Measurements from ENCODE around the gene ADGRV1.
"Not testable (repeated sequence)": the region's sequence is repeated elsewhere in the genome, so short reads cannot be mapped to it uniquely, and the experiment has no call there.

The ADGRV1 gene

GRCh38 chr5:90615355-90615754, 56.8 kb downstream of the ADGRV1 start:
- Histone ChIP-seq H3K9ac (ENCODE audit: low read depth in 1 of 2, low read length in 2 of 2) (no peak overlapping the region), H3K27ac (ENCODE audit: low read depth in 2 of 2, low read length in 2 of 2) (no peak overlapping the region), H3K9me3 (ENCODE audit: control insufficient read depth in 2 of 2, low read length in 2 of 2) (no peaks in the 10 kb centered on the region), H3K36me3 (ENCODE audit: control insufficient read depth in 2 of 2, insufficient read depth in 2 of 2, low read length in 2 of 2) (no peaks in the 10 kb centered on the region), H3K27me3 (ENCODE audit: control insufficient read depth in 2 of 2, insufficient read depth in 2 of 2, low read length in 2 of 2) (no peaks in the 10 kb centered on the region), H3K4me3 (ENCODE audit: low read length in 2 of 2) (no peak overlapping the region), H3K4me1 (ENCODE audit: control insufficient read depth in 2 of 2, insufficient read depth in 2 of 2, low read length in 2 of 2) (no peaks in the 10 kb centered on the region)

DNA sequence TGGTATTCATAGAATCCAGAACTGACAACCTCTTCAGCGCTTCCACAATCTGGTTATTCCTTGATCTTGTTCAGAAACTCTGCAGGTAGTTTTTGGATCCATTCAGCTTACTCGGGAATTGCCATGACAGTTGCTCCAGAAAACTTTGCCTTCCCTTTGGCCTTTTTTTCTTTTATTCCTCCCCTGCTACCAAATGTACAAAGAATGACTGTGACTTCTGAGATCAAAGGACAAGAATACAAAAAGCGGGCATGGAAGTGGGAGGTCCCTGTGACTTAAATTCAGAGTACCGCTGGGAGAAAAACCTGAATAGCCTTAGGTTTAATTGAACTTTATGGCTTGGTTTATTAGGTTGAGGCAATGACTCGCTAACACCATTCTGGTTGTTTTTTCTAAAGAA, 59.5 kb downstream of the ADGRV1 start:
- no peaks in the 10 kb centered on the region for H3K9me3 ChIP-seq (ENCODE audit: control insufficient read depth in 2 of 2, low read length in 2 of 2)
- no peak overlapping the region for H3K9ac ChIP-seq (ENCODE audit: low read depth in 1 of 2, low read length in 2 of 2)
- no peaks in the 10 kb centered on the region for H3K27me3 ChIP-seq (ENCODE audit: control insufficient read depth in 2 of 2, insufficient read depth in 2 of 2, low read length in 2 of 2)
- H3K4me1 ChIP-seq (ENCODE audit: control insufficient read depth in 2 of 2, insufficient read depth in 2 of 2, low read length in 2 of 2), result no peaks in the 10 kb centered on the region
- no peaks in the 10 kb centered on the region for H3K36me3 ChIP-seq (ENCODE audit: control insufficient read depth in 2 of 2, insufficient read depth in 2 of 2, low read length in 2 of 2)
- H3K4me3 ChIP-seq (ENCODE audit: low read length in 2 of 2), result no peak overlapping the region
- H3K27ac ChIP-seq (ENCODE audit: low read depth in 2 of 2, low read length in 2 of 2), result no peak overlapping the region

DNA sequence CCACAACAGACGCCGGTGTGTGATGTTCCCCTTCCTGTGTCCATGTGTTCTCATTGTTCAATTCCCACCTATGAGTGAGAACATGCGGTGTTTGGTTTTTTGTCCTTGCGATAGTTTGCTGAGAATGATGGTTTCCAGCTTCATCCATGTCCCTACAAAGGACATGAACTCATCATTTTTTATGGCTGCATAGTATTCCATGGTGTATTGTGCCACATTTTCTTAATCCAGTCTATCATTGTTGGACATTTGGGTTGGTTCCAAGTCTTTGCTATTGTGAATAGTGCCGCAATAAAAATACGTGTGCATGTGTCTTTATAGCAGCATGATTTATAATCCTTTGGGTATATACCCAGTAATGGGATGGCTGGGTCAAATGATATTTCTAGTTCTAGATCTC, 61.2 kb downstream of the ADGRV1 start:
- H3K27me3 ChIP-seq (ENCODE audit: control insufficient read depth in 2 of 2, insufficient read depth in 2 of 2, low read length in 2 of 2); H3K4me3 ChIP-seq (ENCODE audit: low read length in 2 of 2); H3K27ac ChIP-seq (ENCODE audit: low read depth in 2 of 2, low read length in 2 of 2); H3K4me1 ChIP-seq (ENCODE audit: control insufficient read depth in 2 of 2, insufficient read depth in 2 of 2, low read length in 2 of 2); H3K9me3 ChIP-seq (ENCODE audit: control insufficient read depth in 2 of 2, low read length in 2 of 2); H3K36me3 ChIP-seq (ENCODE audit: control insufficient read depth in 2 of 2, insufficient read depth in 2 of 2, low read length in 2 of 2); H3K9ac ChIP-seq (ENCODE audit: low read depth in 1 of 2, low read length in 2 of 2): not testable (repeated sequence)

DNA sequence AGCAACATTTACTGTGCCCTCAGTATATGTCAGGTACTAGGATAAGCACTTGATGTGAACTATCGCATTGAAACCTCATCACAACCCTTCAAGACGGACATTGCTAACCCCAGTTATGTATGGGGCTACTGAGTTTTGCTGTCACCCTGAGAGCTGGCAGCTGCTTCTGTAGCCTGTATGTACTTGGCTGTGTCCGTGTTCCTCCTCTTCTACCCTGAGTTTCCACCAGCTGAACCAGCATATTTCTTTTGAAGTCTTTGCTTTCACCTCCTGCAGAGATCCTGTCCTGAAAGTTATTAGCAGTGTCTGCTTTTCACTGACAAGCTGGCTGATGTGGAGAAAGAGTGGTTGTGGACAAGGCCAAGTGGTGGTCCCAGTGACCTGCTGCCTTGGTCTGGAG, 63.3 kb downstream of the ADGRV1 start:
- Histone ChIP-seq H3K4me1 (ENCODE audit: control insufficient read depth in 2 of 2, insufficient read depth in 2 of 2, low read length in 2 of 2) (no peaks in the 10 kb centered on the region), H3K27me3 (ENCODE audit: control insufficient read depth in 2 of 2, insufficient read depth in 2 of 2, low read length in 2 of 2) (no peaks in the 10 kb centered on the region), H3K4me3 (ENCODE audit: low read length in 2 of 2) (no peak overlapping the region), H3K9me3 (ENCODE audit: control insufficient read depth in 2 of 2, low read length in 2 of 2) (no peaks in the 10 kb centered on the region), H3K27ac (ENCODE audit: low read depth in 2 of 2, low read length in 2 of 2) (no peak overlapping the region), H3K9ac (ENCODE audit: low read depth in 1 of 2, low read length in 2 of 2) (no peak overlapping the region), H3K36me3 (ENCODE audit: control insufficient read depth in 2 of 2, insufficient read depth in 2 of 2, low read length in 2 of 2) (no peaks in the 10 kb centered on the region)

- no peaks in the 10 kb centered on the region for H3K27me3 ChIP-seq (ENCODE audit: control insufficient read depth in 2 of 2, insufficient read depth in 2 of 2, low read length in 2 of 2)
- no peaks in the 10 kb centered on the region for H3K9me3 ChIP-seq (ENCODE audit: control insufficient read depth in 2 of 2, low read length in 2 of 2)
- H3K36me3 ChIP-seq (ENCODE audit: control insufficient read depth in 2 of 2, insufficient read depth in 2 of 2, low read length in 2 of 2), result no peaks in the 10 kb centered on the region
- no peak overlapping the region for H3K9ac ChIP-seq (ENCODE audit: low read depth in 1 of 2, low read length in 2 of 2)
- H3K4me1 ChIP-seq (ENCODE audit: control insufficient read depth in 2 of 2, insufficient read depth in 2 of 2, low read length in 2 of 2), result no peaks in the 10 kb centered on the region
- H3K27ac ChIP-seq (ENCODE audit: low read depth in 2 of 2, low read length in 2 of 2), result no peak overlapping the region
- no peak overlapping the region for H3K4me3 ChIP-seq (ENCODE audit: low read length in 2 of 2)
Observed at GRCh38 chr5:90626493-90626892, 67.9 kb downstream of the ADGRV1 start.

DNA sequence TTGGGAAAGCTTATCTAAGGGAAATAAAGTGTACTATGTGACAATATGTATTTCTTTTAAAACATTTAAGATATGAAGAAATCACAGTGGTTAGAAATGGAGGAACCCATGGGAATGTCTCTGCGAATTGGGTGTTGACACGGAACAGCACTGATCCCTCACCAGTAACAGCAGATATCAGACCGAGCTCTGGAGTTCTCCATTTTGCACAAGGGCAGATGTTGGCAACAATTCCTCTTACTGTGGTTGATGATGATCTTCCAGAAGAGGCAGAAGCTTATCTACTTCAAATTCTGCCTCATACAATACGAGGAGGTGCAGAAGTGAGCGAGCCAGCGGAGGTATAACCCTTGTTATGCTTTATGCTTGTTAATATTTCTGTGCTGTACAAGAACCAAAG, 69.9 kb downstream of the ADGRV1 start:
- Histone ChIP-seq H3K27me3 (ENCODE audit: control insufficient read depth in 2 of 2, insufficient read depth in 2 of 2, low read length in 2 of 2) (no peaks in the 10 kb centered on the region), H3K4me3 (ENCODE audit: low read length in 2 of 2) (no peak overlapping the region), H3K9ac (ENCODE audit: low read depth in 1 of 2, low read length in 2 of 2) (no peak overlapping the region), H3K36me3 (ENCODE audit: control insufficient read depth in 2 of 2, insufficient read depth in 2 of 2, low read length in 2 of 2) (no peaks in the 10 kb centered on the region), H3K4me1 (ENCODE audit: control insufficient read depth in 2 of 2, insufficient read depth in 2 of 2, low read length in 2 of 2) (no peaks in the 10 kb centered on the region), H3K9me3 (ENCODE audit: control insufficient read depth in 2 of 2, low read length in 2 of 2) (no peaks in the 10 kb centered on the region), H3K27ac (ENCODE audit: low read depth in 2 of 2, low read length in 2 of 2) (no peak overlapping the region)

DNA sequence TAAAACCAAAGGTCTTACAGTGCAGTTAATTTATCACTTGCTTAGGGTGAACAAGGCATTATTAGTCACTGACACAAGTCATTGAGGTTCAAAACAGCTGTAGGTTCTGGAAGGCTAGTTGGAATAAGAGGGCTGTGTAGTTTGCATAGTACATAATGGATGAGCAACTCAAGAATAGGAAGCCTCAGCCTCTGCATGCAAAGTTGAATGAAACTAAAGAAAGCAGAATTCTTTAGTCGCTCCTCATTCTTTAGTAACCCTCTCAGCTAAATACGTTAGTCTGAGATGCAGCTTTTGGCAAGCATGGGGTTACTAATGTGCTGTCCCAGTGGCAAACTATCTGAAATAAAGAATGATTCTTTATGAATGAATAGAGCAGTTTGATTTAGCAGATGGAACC, 74.2 kb downstream of the ADGRV1 start:
- Histone ChIP-seq H3K36me3 (ENCODE audit: control insufficient read depth in 2 of 2, insufficient read depth in 2 of 2, low read length in 2 of 2) (no peaks in the 10 kb centered on the region), H3K27me3 (ENCODE audit: control insufficient read depth in 2 of 2, insufficient read depth in 2 of 2, low read length in 2 of 2) (no peaks in the 10 kb centered on the region), H3K4me1 (ENCODE audit: control insufficient read depth in 2 of 2, insufficient read depth in 2 of 2, low read length in 2 of 2) (no peaks in the 10 kb centered on the region), H3K9ac (ENCODE audit: low read depth in 1 of 2, low read length in 2 of 2) (no peak overlapping the region), H3K27ac (ENCODE audit: low read depth in 2 of 2, low read length in 2 of 2) (no peak overlapping the region), H3K4me3 (ENCODE audit: low read length in 2 of 2) (no peak overlapping the region), H3K9me3 (ENCODE audit: control insufficient read depth in 2 of 2, low read length in 2 of 2) (no peaks in the 10 kb centered on the region)

DNA sequence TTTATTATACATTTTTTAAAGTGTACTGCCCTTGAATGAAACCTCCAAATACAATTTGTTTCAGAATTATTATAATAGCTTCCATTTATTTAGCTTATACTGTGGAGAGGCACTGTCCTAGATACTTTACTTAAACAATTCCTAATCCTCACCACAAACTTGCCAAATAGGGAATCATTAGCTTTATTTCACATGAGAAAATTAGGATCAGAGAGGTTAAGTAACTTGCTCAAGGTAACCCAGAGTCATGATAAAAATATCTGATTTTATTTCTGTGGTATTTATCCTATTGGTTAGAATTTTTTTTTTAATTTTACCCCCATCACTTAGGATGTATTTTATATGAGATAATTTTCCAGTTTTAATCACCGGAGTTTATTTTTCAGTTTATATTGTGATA, 78.4 kb downstream of the ADGRV1 start:
- Histone ChIP-seq H3K27me3 (ENCODE audit: control insufficient read depth in 2 of 2, insufficient read depth in 2 of 2, low read length in 2 of 2) (no peaks in the 10 kb centered on the region), H3K27ac (ENCODE audit: low read depth in 2 of 2, low read length in 2 of 2) (no peak overlapping the region), H3K4me1 (ENCODE audit: control insufficient read depth in 2 of 2, insufficient read depth in 2 of 2, low read length in 2 of 2) (no peaks in the 10 kb centered on the region), H3K4me3 (ENCODE audit: low read length in 2 of 2) (no peak overlapping the region), H3K9ac (ENCODE audit: low read depth in 1 of 2, low read length in 2 of 2) (no peak overlapping the region), H3K9me3 (ENCODE audit: control insufficient read depth in 2 of 2, low read length in 2 of 2) (no peaks in the 10 kb centered on the region), H3K36me3 (ENCODE audit: control insufficient read depth in 2 of 2, insufficient read depth in 2 of 2, low read length in 2 of 2) (no peaks in the 10 kb centered on the region)

DNA sequence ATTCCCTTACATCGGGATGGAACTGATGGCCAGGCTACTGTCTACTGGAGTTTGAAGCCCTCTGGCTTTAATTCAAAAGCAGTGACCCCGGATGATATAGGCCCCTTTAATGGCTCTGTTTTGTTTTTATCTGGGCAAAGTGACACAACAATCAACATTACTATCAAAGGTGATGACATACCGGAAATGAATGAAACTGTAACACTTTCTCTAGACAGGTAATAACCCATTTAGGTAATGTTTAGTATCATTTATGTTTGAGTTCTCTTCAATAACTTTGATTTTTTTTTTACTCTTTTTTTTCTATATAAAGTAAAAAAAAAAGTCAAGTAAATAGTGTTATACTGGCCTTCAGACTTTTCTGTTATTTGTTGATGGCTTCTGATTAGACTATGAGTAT, 79.1 kb downstream of the ADGRV1 start:
- no peaks in the 10 kb centered on the region for H3K9me3 ChIP-seq (ENCODE audit: control insufficient read depth in 2 of 2, low read length in 2 of 2)
- H3K27me3 ChIP-seq (ENCODE audit: control insufficient read depth in 2 of 2, insufficient read depth in 2 of 2, low read length in 2 of 2), result no peaks in the 10 kb centered on the region
- no peak overlapping the region for H3K4me3 ChIP-seq (ENCODE audit: low read length in 2 of 2)
- no peak overlapping the region for H3K9ac ChIP-seq (ENCODE audit: low read depth in 1 of 2, low read length in 2 of 2)
- H3K36me3 ChIP-seq (ENCODE audit: control insufficient read depth in 2 of 2, insufficient read depth in 2 of 2, low read length in 2 of 2), result no peaks in the 10 kb centered on the region
- H3K4me1 ChIP-seq (ENCODE audit: control insufficient read depth in 2 of 2, insufficient read depth in 2 of 2, low read length in 2 of 2), result no peaks in the 10 kb centered on the region
- H3K27ac ChIP-seq (ENCODE audit: low read depth in 2 of 2, low read length in 2 of 2), result no peak overlapping the region

DNA sequence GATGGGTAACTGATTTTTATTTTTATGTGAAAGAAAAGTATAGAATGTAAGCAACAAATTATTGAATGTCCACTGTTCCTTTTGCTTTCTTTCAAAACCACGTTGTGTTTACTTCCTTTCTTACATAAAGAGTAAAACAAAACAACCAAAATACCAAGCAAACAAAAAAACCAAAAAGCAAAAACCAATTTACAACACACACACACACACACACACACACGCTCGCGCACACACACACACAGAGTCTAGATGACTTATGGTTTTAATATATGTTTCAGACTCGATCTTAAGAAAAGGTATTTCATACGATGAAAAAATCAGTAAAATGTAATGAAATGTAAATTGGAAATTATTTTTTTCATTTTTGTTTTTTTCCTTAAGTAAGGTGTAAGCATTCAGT, 80.3 kb downstream of the ADGRV1 start:
- H3K9ac ChIP-seq (ENCODE audit: low read depth in 1 of 2, low read length in 2 of 2), result no peak overlapping the region
- H3K4me1 ChIP-seq (ENCODE audit: control insufficient read depth in 2 of 2, insufficient read depth in 2 of 2, low read length in 2 of 2), result no peaks in the 10 kb centered on the region
- H3K27me3 ChIP-seq (ENCODE audit: control insufficient read depth in 2 of 2, insufficient read depth in 2 of 2, low read length in 2 of 2), result no peaks in the 10 kb centered on the region
- H3K9me3 ChIP-seq (ENCODE audit: control insufficient read depth in 2 of 2, low read length in 2 of 2), result no peaks in the 10 kb centered on the region
- H3K4me3 ChIP-seq (ENCODE audit: low read length in 2 of 2), result no peak overlapping the region
- no peak overlapping the region for H3K27ac ChIP-seq (ENCODE audit: low read depth in 2 of 2, low read length in 2 of 2)
- no peaks in the 10 kb centered on the region for H3K36me3 ChIP-seq (ENCODE audit: control insufficient read depth in 2 of 2, insufficient read depth in 2 of 2, low read length in 2 of 2)

- no peaks in the 10 kb centered on the region for H3K9me3 ChIP-seq (ENCODE audit: control insufficient read depth in 2 of 2, low read length in 2 of 2)
- H3K36me3 ChIP-seq (ENCODE audit: control insufficient read depth in 2 of 2, insufficient read depth in 2 of 2, low read length in 2 of 2), result no peaks in the 10 kb centered on the region
- H3K9ac ChIP-seq (ENCODE audit: low read depth in 1 of 2, low read length in 2 of 2), result no peak overlapping the region
- no peaks in the 10 kb centered on the region for H3K4me1 ChIP-seq (ENCODE audit: control insufficient read depth in 2 of 2, insufficient read depth in 2 of 2, low read length in 2 of 2)
- no peaks in the 10 kb centered on the region for H3K27me3 ChIP-seq (ENCODE audit: control insufficient read depth in 2 of 2, insufficient read depth in 2 of 2, low read length in 2 of 2)
- no peak overlapping the region for H3K27ac ChIP-seq (ENCODE audit: low read depth in 2 of 2, low read length in 2 of 2)
- H3K4me3 ChIP-seq (ENCODE audit: low read length in 2 of 2), result no peak overlapping the region
Observed at GRCh38 chr5:90640484-90641059, 82.0 kb downstream of the ADGRV1 start.
